ENCODE results near the gene ATRNL1. TPM values are rescaled to one million over a fixed set of nuclear protein-coding genes. Genes with fewer than 3 reads are reported as not detected.

The ATRNL1 gene
- total RNA-seq, 1 donor from 2014 or later: 0.93 TPM

GRCh38 chr10:115047705-115048104 is 45.5 kb upstream of the ATRNL1 start:
- no peak overlapping the region for H3K27ac ChIP-seq
- DNase-seq: no peak
- H3K36me3 ChIP-seq: no peaks in the 10 kb centered on the region
- H3K4me1 ChIP-seq: no peaks in the 10 kb centered on the region
- no peak overlapping the region for H3K4me3 ChIP-seq
- H3K27me3 ChIP-seq: no peaks in the 10 kb centered on the region
- no peaks in the 10 kb centered on the region for H3K9me3 ChIP-seq
- no peak for ATAC-seq
- intact Hi-C loops (cut with DNase I): no loop called here
- no peak for TF ChIP-seq CTCF (IDR thresholded peaks at IDR 0.05)

GRCh38 chr10:115049318-115049717 is 43.8 kb upstream of the ATRNL1 start:
- H3K27me3 ChIP-seq: no peaks in the 10 kb centered on the region
- DNase-seq: no peak
- TF ChIP-seq CTCF (IDR thresholded peaks at IDR 0.05): no peak
- ATAC-seq: no peak
- H3K9me3 ChIP-seq: no peaks in the 10 kb centered on the region
- H3K4me1 ChIP-seq: no peaks in the 10 kb centered on the region
- H3K36me3 ChIP-seq: no peaks in the 10 kb centered on the region
- H3K4me3 ChIP-seq: no peak overlapping the region
- H3K27ac ChIP-seq: no peak overlapping the region
- intact Hi-C loops (cut with DNase I): no loop called here

GRCh38 chr10:115049960-115050359 is 43.2 kb upstream of the ATRNL1 start:
- no peak for ATAC-seq
- no peaks in the 10 kb centered on the region for H3K36me3 ChIP-seq
- no peaks in the 10 kb centered on the region for H3K4me1 ChIP-seq
- no peaks in the 10 kb centered on the region for H3K9me3 ChIP-seq
- no peak for DNase-seq
- H3K27me3 ChIP-seq: no peaks in the 10 kb centered on the region
- intact Hi-C loops (cut with DNase I): no loop called here
- H3K27ac ChIP-seq: no peak overlapping the region
- no peak for TF ChIP-seq CTCF (IDR thresholded peaks at IDR 0.05)
- no peak overlapping the region for H3K4me3 ChIP-seq

DNA sequence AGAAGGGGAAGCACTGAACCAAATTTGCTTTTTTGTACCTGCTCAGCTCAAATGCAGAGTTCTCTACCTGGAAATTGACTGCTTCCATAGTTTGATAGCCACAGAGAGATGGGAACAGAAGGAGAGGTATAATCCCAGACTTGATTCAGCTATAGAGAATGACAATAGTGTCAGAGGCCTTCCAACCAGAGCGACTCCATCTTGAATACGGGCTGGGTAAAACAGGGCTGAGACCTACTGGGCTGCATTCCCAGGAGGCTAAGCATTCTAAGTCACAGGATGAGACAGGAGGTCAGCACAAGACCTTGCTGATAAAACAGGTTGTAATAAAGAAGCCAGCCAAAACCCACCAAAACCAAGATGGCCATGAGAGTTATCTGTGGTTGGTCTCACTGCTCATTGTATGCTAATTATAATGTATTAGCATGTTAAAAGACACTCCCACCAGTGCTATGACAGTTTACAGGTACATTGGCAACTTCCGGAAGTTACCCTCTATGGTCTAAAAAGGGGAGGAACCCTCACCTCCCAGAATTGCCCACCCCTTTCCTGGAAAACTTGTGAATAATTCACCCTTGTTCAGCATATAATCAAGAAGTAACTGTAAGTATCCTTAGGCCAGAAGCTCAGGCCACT is 42.7 kb upstream of the ATRNL1 start:
- no peak for DNase-seq
- intact Hi-C loops (cut with DNase I): no loop called here
- TF ChIP-seq CTCF (IDR thresholded peaks at IDR 0.05): no peak
- ATAC-seq: no peak
- no peaks in the 10 kb centered on the region for H3K36me3 ChIP-seq
- no peak overlapping the region for H3K4me3 ChIP-seq
- no peaks in the 10 kb centered on the region for H3K9me3 ChIP-seq
- no peaks in the 10 kb centered on the region for H3K4me1 ChIP-seq
- no peaks in the 10 kb centered on the region for H3K27me3 ChIP-seq
- no peak overlapping the region for H3K27ac ChIP-seq

GRCh38 chr10:115051216-115051615 is 41.9 kb upstream of the ATRNL1 start:
- DNase-seq: no peak
- ATAC-seq: no peak
- intact Hi-C loops (cut with DNase I): no loop called here
- no peaks in the 10 kb centered on the region for H3K27me3 ChIP-seq
- no peak for TF ChIP-seq CTCF (IDR thresholded peaks at IDR 0.05)
- no peak overlapping the region for H3K27ac ChIP-seq
- no peaks in the 10 kb centered on the region for H3K9me3 ChIP-seq
- no peak overlapping the region for H3K4me3 ChIP-seq
- no peaks in the 10 kb centered on the region for H3K4me1 ChIP-seq
- H3K36me3 ChIP-seq: no peaks in the 10 kb centered on the region

- Histone ChIP-seq H3K27ac (no peak overlapping the region), H3K4me1 (no peaks in the 10 kb centered on the region), H3K4me3 (no peak overlapping the region), H3K27me3 (no peaks in the 10 kb centered on the region), H3K36me3 (no peaks in the 10 kb centered on the region), H3K9me3 (no peaks in the 10 kb centered on the region)
- TF ChIP-seq CTCF (IDR thresholded peaks at IDR 0.05): no peak
- intact Hi-C loops (cut with DNase I): no loop called here
- DNase-seq (no peak), ATAC-seq (no peak)
Measured at GRCh38 chr10:115052226-115052625, 40.9 kb upstream of the ATRNL1 start.
